Measurements from ENCODE around the gene OPRL1.
"Not testable (repeated sequence)": the region's sequence is repeated elsewhere in the genome, so short reads cannot be mapped to it uniquely, and the experiment has no call there.

OPRL1 gene

DNA sequence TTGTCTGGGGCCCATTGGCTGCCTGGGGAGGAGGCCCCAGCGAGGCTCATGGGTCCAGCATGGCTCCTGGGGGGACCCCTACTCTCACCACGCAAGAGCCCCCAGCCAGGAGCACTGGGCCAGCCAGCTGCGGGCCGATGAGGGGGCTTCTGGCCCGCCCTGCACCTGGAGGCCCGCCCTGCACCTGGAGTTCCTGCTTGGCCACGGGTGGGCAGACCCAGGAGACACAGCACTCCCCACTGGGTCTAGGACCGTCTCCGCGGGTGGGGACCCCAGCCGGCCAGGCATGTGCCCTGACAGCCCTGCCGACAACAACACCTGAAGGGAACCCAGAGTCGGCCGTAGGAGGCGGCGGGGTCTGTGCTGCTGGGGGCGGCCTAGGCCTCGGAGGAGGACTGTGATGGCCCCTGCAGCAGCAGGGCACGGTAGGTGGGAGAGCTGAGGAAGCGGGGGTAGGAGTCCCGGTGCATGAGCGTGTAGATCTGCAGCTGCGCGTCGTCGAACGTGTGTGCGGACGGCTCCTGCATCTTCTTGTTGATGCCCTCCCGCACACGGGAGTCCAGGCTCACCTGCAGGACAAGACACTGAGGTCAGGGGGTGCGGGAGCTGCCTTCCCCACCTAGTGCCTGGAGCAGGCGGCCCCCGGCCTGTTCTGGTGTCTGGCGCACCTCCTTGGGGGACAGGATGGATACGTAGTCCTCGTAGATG, 6.3 kb upstream of the OPRL1 start:
- no peak for DNase-seq

- no peak for DNase-seq
Measured at GRCh38 chr20:64074184-64074789, 5.6 kb upstream of the OPRL1 start.

DNA sequence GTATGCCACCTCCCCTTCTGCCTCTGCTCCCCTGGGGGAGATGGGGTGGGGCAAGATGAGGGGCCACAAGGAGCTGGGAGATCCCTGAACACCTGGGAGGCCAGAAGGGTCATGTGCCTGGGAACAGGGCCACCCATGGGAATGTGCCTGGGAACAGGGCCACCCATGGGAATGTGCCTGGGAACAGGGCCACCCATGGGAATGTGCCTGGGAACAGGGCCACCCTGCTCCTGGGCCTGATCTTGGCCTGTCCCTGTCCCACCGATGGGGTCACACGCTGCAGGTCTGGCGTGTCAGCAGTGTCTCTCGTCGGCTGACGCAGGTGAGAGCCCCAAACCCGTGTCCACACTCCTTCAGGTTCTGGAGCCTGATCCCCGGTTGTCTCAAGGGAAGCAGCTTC, 4.9 kb upstream of the OPRL1 start:
- no peak for DNase-seq

DNA sequence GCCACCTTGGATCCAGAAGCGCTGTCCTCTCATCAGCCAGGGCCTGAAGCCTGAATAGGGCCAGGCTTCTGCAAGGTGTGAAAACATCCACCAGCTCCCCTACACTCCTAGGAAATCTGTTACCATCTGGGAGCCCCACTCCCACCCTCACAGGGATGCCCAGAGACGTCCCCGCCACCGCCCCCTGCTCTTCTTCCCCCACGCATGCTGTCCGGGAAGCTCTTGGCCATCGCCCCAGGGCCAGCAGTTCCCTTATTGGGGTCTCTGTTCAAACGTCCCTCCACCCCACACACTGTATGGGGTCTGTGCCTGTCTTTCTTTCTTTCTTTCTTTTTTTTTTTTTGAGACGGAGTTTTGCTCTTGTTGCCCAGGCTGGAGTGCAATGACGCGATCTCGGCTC, 4.3 kb upstream of the OPRL1 start:
- DNase-seq: no peak

GRCh38 chr20:64076061-64076997, 3.6 kb upstream of the OPRL1 start:
- DNase-seq: no peak

GRCh38 chr20:64077094-64077493, 2.8 kb upstream of the OPRL1 start:
- DNase-seq: peak; percentile 28 to 51

DNA sequence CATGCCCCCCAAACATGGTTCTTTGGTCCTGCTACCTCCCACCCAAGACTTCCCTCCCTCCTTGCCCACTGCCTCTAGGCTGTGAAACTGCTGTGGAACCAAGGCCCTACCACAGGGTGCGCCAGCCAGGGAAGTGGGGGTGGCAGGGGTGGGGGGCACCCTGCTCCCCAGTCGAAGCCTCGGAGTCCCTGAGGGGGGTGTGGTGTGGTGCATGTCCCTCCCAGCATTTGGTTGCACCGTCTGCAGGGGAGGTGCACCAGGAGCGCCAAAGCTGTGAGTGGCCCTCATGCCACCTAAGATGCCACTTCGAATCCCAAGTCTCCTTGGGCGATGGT, 2.4 kb upstream of the OPRL1 start:
- DNase-seq: no peak

GRCh38 chr20:64077876-64078551, 1.9 kb upstream of the OPRL1 start:
- DNase-seq: no peak

- no peak for DNase-seq
Measured at GRCh38 chr20:64078934-64079272, 979 bp upstream of the OPRL1 start.

GRCh38 chr20:64079273-64080012, 439 bp upstream of the OPRL1 start, which contains the start of gene RGS19:
Gene RGS19, minus strand, starts transcription at chr20:64079518. Its CDS starts 2,632 bp downstream, at chr20:64076886.
- peak; percentile 82 to 86 for DNase-seq

- DNase-seq: no peak
Measured at GRCh38 chr20:64080813-64081623, 1.1 kb downstream of the OPRL1 start.

- no peak for DNase-seq
Measured at GRCh38 chr20:64081624-64081964, 1.7 kb downstream of the OPRL1 start.

DNA sequence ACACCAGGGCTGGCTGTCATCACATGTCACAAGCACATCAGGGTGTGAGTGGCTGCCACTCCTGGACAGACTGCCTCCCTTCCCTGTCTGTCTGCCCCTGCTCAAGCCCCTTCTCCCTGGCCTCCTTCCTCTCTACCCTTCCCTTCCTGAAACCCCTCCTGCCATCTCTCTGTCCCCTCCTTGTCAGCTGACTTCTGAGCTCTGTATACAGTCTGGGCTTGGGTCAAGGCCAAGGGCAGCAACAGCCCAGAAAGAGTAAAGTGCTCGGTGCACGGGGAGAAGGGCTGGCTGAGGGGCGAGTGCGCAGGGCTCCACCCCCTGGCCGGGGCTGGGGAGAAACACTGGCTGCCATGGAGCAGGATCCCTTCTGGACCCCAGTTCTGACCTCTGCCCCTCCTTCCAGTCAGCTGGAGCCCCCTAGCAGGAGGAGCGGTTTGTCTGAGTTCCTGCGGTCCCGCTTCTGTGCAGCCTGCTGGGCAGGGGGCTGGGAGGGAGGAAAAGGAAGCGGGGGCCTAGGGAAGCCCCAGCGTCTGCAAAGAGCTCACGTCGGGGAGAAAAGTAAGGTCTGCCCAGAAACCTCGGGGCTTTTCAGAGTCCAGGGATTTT, 2.3 kb downstream of the OPRL1 start:
- DNase-seq: peak in 1 of 2 donors; percentile 55

DNA sequence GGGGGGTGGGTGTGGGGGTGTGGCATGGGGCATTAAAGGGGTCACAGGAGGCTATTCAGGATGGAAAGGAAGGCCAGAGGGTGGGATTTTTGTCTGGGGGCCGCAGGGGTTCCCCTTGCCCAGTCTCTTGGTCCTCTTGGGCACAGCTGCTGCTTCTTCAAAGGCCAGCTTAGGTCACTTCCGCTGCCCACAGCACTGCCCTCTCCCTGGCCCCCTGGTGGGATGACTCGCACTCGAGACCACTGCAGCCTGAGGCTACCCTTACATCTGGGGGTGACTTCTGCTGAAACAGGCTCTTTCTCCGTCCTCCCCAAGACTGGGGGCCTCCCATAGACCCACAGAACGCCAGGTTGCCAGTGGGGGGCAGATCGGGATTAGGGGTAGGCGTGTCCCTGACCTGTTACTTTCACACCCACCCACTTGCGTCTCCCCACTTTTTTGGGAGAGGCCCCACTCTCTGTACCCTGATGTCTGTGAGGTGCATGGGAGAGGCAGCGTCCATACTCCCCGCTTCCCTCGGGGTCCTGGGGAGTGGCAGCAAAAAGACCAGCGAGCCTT, 3.0 kb downstream of the OPRL1 start:
- DNase-seq: peak in 1 of 2 donors; percentile 33

- DNase-seq: peak; percentile 47 to 63
Measured at GRCh38 chr20:64083378-64083803, 3.5 kb downstream of the OPRL1 start.

DNA sequence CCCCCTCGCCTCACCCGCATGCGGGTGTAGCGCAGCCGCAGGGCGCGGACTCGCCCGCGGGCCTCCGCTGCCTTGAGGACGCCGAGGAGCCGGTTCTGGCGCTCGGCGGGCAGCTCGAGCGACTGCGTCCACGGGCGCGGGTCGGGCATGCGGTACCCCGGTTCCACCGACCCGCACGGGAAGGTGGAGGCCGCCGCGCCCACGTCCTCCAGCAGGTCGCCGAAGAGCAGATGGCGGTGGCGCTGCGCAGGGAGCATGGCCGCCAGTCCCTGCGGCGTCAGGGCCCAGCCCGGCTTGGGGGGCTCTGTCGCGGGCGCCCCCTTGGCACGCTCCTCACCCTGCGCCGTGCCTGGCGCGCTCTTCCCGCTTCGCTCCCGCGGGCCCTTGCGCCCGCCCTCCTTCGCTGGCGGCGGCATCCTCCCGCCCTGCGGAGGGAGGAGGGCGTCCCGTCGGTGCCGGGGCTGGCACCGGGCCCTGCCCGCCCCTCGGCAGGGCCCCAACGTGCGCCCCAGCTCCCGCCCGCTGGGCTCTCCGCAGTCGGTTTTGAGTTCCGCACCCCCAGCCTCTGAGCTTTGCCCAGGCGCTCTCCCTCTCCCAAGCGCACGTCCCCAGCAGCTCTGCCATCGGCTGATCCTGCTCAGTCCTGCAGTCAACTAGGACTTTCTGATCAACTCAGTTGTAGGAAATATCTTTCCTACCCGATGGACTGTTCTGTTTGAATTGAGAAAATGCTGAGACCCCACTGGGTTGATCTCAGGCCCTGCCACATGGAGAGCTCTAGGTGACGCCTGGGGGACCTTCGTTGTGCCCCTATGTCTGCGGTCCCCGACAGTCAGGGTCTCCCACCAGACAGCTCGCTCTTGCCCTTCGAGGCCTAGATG, 4.2 kb downstream of the OPRL1 start, which contains the start of gene LKAAEAR1:
Gene LKAAEAR1, minus strand, starts transcription at position 595 of the 881 bp plus-strand sequence. Its CDS starts 179 bp downstream, at position 416.
- no peak for DNase-seq

DNA sequence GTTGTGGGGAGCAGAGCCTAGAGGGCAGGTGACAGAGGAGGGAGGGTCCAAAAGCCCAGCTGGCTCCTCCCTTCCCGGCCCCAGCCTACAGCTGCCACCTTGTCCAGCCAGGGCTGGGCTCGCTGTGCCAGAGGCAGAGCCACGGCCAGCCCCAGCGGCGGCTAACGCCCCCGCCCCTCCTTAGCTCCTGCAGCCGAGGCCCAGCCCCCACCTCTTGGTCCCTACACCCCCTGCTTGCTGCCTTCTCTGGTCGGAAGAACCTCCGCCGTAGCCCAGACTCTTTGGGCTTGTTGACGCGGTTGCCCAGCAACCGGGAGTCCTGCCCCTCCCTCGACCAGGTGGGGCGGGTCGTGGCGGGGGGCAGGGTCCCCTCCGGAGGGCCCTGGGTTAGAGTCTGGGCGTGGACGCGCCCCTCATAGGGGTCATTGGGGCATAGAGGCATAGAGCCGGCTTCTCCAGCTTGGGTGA, 4.8 kb downstream of the OPRL1 start:
- no peak for DNase-seq

DNA sequence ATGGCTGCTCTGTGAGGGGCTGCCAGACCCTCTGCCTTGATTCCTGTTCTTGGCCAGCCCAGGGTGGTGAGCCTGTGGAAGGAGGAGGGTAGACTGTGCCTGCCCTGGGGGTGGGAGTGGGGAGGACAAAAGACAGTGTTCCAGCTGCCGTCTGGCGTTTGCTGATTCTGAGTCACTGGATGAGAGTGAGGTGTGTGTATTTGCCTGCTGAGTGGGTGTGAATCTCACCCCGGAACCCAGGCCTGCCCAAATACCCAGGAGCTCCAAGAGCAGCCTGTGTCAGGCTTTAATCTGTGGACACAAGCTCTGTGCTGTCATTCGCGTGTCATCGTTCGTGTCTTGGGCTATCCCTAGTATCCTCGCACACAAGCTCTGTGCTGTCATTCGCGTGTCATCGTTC, 6.9 kb downstream of the OPRL1 start:
- no peak for DNase-seq

GRCh38 chr20:64087226-64087825, 7.4 kb downstream of the OPRL1 start:
- DNase-seq: not testable (repeated sequence)

Measured in inflammatory macrophage treated with lipopolysaccharide for 1 hour (primary cell).